KOPT-K1 (cell line): ENCODE data around the gene STX1A.
"Not testable (repeated sequence)": the region's sequence is repeated elsewhere in the genome, so short reads cannot be mapped to it uniquely, and the experiment has no call there.

Experiments
- H3K27ac ChIP-seq: fragments of 200-600 bp; sonication (generic); 2 replicates; pipeline ENCODE4 v1.5.1; 2016; ENCODE audit warnings: antibody characterized with exemption, mild to moderate bottlenecking, low read depth, low read length; ENCODE audit not compliant: poor library complexity, severe bottlenecking
- H3K36me3 ChIP-seq: fragments of 200-600 bp; sonication (generic); 2 replicates; pipeline ENCODE4 v1.5.1; 2017; ENCODE audit warnings: antibody characterized with exemption, mild to moderate bottlenecking, low read length, moderate library complexity; ENCODE audit not compliant: insufficient read depth
- H3K9me3 ChIP-seq: fragments of 200-600 bp; sonication (generic); 2 replicates; pipeline ENCODE4 v1.5.1; 2017; ENCODE audit warnings: antibody characterized with exemption, low read length, mild to moderate bottlenecking; ENCODE audit not compliant: insufficient read depth, poor library complexity, severe bottlenecking

Gene STX1A

DNA sequence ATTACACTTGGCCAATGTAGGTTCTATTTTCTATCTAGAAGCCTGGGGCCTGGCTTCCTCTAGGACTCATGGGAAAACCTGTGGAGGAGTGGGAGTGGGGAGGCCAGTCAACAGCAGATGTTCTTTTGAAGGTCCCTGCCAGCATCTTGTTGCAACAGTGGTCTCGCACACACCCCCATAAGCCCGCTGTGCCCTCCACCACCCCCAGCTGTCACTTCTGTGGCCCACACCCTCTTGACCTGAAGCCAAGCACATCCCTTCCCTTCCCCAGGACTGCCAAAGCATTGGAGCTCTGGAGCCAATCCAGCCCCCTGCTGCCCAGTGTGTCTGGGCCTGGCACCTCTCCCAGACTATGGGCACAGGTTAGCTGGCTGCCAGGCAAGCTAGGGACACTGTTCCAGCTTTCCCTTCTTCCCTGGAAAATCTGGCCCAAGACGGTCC is 1.9 kb upstream of the STX1A start:
- Histone ChIP-seq H3K9me3 (no peaks in the 10 kb centered on the region), H3K36me3 (no peaks in the 10 kb centered on the region), H3K27ac (no peak overlapping the region)

DNA sequence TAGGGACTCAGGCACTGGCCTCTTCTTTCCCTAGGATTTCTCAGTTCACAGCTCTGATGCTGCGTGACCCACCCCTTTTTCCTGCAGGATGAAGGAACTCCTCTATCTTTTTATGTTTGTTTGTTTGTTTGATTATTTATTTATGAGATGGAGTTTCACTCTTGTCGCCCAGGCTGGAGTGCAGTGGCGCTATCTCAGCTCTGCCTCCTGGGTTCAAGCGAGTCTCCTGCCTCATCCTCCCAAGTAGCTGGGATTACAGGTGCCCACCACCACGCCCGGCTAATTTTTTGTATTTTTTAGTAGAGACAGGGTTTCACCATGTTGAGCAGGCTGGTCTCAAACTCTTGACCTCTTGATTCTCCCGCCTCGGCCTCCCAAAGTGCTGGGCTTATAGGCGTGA is 974 bp upstream of the STX1A start:
- not testable (repeated sequence) for H3K36me3 ChIP-seq, H3K27ac ChIP-seq, H3K9me3 ChIP-seq

DNA sequence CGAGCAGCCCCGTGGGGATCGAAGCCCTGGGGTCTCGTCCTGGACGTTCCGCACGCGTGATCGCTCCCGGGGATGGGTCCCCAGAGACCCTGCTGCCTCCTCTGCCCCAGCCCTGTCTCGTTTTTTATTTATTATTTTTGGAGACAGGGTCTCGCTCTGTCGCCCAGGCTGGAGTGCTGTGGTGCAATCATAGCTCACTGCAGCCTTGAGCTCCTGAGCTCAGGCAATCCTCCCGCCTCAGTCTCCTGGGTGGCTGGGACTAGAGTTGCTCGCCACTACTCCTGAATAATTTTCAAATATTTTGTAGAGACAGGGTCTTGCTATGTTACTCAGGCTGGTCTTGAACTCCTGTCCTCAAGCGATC is 319 bp upstream of the STX1A start:
- Histone ChIP-seq H3K27ac (no peak overlapping the region), H3K36me3 (no peaks in the 10 kb centered on the region), H3K9me3 (no peaks in the 10 kb centered on the region)

DNA sequence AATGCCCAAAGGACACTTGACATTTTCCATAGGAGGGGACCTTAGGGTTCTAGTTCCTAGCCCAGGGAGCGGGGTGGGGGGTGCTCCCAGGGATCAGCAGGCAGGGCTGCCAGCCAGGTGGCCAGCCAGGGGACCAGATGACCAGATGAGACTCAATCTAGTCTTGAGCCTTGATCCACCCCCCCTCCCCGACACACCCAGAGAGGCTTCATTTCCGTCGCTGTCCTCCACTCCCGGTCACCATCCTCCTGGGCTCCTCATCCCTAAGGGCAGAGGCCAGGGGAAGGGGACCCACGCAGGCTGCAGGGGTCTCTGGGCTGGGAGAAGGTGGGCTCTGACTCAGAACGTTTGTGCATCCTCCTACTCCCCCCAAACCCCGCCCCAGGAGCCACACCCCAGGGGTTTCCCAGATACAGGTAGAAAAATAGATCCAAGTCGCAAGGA is 1.0 kb downstream of the STX1A start:
- no peak overlapping the region for H3K27ac ChIP-seq
- no peaks in the 10 kb centered on the region for H3K36me3 ChIP-seq
- H3K9me3 ChIP-seq = no peaks in the 10 kb centered on the region

DNA sequence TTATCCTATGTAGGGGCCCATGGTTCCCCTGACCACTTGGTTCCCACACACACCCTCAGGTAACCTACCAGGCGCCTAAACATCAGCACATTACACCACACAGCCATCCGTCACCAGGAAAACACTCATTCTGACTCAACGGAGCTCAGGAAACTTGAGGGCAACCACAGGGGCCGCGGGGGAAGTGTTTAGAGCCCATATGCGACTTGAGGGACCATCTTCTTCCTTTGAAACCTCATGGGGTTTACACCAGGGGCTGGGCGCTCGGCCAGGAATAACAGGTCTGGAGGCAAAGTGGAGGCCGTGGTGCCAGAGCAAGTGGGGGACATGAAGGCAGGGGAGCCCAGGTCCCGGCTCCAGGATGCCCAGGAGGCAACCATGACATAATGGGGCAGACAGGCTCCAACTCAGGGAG is 1.5 kb downstream of the STX1A start:
- no peaks in the 10 kb centered on the region for H3K9me3 ChIP-seq
- H3K27ac ChIP-seq = no peak overlapping the region
- no peaks in the 10 kb centered on the region for H3K36me3 ChIP-seq

DNA sequence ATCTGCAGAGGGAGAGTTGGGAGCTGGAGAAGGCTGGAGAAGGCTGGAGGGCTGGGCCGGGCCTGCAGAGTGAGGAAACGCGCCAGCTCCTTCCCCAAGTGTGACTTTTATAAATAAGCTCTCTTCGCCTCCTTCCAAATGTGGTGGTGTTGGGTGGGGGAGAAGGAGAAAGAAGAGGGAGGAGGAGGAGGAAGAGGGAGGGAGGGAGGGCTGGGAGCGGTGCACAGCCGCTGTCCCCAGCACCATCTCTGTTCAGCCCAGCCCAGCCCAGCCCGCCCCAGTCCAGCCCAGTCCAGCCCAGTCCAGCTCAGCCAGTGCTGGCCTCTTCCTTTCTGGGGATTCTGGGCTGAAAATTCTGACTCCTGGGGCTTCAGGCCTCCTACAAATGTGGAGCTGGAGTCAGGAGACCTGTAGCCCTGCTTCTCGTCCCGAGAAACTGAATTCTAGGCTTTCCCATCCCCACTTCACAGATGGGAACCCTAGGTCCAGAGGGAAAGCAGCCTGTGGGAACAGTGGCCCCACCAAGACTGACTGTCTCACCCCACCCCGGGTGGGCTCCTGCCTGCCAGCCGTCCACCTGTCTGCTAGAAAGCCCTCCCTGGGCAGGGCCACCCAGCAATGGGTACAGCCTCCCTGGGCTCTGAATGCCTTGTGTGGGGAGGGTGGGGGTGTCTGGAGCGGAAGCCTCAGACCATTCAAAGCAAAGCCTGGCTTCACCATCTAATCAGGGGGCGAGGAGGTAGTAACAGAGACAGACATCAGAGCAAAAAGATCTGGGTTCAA is 2.3 kb downstream of the STX1A start:
- no peaks in the 10 kb centered on the region for H3K36me3 ChIP-seq
- no peak overlapping the region for H3K27ac ChIP-seq
- H3K9me3 ChIP-seq = no peaks in the 10 kb centered on the region

DNA sequence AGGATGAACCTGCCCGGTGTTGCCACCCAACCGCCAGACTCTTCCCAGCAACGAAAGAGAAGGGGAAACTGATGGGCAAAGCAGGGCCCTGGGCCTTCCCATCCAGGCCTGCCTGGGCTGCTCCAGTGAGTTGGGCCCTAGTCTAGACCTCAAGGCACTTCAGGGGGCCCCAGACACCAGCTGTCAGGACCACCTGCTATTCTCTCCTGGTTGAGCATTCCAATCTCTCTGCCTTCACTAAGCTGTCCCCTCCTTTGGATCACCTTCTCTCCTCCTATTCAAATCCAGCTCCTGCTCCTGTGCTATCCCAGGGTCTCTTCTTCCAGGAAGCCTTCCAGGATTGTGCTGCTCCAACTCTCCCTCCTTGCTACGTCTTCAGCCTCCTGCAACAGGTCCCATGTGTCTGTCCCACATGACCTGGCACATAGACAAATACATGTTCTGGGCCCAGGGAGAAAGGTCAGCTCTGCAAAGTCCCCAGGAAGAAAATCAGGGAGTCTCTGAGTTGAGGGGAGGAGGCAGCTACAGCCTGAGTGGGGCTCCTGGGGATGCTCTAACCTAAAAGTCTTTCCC is 3.1 kb downstream of the STX1A start:
- no peak overlapping the region for H3K27ac ChIP-seq
- H3K9me3 ChIP-seq = no peaks in the 10 kb centered on the region
- no peaks in the 10 kb centered on the region for H3K36me3 ChIP-seq

DNA sequence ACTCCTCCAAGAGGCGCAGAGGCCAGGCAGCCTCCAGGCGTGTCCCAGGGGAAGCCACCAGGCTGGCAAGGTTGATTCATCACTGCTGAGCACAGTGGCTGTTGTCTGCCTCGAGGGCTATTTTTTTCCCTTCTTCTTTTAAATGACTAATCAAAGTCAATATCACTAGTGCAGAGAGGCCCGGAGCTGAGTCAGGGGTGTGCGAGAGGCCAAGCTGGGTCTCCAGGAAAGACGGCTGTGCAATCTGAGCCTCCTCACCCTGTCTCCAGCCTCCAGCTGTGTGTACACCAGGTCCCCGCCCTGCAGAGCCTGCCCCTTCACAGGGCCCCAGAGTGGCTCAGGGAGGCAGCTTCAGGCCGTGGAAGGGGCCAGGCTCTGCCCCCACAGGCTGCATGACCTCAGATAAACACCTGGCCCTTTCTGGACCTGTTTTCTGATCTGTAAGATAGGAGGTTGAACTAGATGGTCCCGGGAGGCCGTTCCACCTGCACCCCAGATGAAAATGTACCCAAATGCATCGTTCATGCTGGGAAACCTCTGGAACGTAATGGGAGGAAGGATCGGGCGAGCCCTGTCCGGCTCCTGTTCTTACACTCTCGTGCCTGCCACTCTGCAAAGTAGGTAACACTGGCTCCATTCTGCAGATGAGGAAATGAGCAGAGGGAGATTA is 3.7 kb downstream of the STX1A start:
- Histone ChIP-seq H3K9me3 (no peaks in the 10 kb centered on the region), H3K36me3 (no peaks in the 10 kb centered on the region), H3K27ac (no peak overlapping the region)

DNA sequence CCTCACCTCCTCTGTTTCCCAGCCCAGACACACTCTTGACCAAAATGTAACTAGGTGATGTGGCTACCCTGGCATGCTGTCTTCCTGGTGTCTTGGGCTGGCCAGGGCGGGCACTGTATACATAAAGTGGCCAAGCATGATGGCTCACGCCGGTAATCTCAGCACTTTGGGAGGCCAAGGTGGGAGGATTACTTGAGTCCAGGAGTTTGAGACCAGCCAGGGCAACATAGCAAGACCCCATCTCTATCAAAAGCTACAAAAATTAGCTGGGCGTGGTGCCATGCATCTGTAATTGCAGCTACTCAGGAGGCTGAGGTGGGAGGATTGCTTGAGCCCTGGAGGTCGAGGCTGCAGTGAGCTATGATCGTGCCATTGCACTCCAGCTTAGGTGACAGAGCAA is 6.2 kb downstream of the STX1A start:
- H3K36me3 ChIP-seq, H3K27ac ChIP-seq, H3K9me3 ChIP-seq: not testable (repeated sequence)

DNA sequence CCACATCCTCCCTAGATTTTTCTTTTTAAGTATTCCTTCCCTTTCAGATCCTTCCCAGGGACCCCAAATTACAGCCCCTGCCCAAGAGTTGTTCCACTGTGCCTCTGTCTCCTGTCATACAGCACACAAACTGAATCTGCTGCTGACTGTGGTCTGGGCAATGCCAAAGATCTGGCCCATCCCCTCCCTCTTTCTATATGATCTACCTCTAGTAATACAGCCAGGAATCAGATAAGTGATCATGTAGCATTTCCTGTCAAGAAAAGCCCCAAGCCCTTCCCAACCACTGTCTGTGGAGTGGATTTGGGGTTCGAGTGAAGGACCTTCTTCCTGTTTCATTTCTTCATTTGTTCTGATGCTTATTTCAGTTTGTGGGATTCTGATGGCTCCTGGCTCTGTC is 6.7 kb downstream of the STX1A start:
- Histone ChIP-seq H3K36me3 (no peaks in the 10 kb centered on the region), H3K27ac (no peak overlapping the region), H3K9me3 (no peaks in the 10 kb centered on the region)

DNA sequence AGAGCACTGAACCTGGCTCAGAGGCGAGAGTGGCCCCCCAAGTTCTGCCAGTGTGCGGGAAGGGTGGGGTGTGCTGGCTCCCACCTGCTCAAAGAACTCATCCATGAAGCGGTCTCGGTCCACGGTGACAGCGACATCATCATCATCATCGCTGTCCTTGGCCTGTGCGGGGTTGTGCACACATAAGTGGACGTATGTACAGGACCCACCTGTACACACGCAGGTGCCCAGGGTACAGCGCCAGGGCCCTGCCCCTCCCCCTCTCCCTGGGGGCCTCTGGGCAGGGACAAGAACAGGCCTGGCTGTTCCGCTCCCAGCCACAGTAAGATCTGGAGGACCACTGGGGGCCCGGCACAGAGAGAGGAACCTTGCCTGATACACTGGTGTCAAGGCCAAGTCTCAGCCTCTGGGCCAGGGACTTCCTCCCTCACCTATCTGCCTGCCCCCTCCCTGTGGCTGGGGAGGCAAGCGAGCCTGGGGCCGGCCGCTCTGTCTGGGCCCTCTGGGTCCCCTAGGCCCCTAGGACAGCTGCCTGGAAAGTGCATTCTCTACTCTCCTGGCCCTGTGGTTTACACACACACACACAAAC is 10.4 kb downstream of the STX1A start:
- no peak overlapping the region for H3K27ac ChIP-seq
- no peaks in the 10 kb centered on the region for H3K36me3 ChIP-seq
- no peaks in the 10 kb centered on the region for H3K9me3 ChIP-seq

DNA sequence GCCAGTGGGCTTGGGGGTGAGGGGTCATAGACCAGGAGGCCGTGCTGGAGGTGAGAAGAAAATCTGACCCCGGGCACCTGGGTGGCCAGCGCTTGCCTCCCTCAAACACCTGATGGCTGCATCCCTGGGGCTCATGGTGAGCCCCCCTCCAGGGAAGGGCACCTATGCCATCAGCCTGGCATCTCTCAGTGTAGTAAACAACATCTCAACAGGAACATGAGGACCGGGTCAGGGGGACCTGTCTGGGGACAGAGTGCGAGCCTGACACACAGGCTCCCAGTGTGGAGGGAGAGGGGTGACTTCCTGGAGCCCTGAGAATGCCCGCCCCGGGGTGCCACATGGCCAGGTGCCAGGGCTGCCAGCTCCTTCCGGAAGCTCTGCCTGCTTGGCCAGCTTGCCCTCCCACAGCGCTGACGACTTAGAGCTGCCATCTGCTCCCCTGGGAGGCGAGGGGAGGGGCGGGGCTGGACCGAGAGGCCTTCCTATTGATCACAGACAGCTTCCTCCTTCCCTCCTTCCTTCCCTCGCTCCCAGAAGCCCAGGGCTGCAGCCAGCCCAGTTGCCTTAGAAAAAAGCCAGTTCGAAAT is 12.3 kb downstream of the STX1A start:
- Histone ChIP-seq H3K9me3 (no peaks in the 10 kb centered on the region), H3K36me3 (no peaks in the 10 kb centered on the region), H3K27ac (no peak overlapping the region)

DNA sequence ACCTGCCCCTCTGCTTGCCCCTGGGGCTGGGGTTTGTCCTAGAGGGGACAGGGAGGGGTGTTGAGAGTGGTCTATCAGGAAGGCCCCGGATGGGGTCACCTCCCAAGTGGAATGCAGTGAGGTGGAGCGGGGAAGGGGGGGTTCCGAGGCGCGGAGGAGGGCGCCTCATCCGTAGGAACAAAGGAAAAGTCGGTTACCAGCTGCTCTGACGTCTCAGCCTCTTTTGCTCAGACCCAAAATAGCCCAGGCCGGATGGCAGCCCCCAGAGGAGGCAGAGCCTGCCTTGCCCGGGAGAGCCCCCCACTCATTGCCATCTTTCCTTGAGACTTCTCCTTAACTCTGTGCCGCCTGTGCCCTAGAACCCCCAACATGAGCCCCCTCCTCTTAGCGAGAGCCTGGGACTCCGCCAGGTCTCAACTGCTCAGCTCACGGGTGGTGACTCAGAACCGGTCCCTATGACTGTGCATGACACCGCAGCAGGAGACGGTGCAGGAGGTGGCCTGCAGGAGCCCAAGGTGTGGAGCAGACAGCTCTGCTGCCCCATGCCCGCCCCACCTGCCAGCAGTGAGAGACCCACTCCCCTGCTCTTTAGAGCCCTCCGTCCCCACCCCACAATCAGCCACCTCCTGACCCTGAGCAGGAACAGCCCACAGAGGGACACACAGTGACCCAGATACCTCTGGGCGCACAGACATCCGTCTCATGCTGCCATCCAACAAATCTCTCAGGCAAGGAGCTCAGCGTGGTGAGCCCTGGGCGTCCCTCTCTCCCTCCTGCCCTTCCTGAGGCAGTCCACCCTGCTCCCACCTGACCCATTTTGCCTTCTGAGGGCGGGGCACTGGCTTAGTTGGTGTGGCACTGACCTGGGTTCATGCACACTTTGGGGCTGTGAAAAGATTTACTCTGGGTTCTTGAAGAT is 13.1 kb downstream of the STX1A start:
- H3K9me3 ChIP-seq = no peaks in the 10 kb centered on the region
- no peaks in the 10 kb centered on the region for H3K36me3 ChIP-seq
- H3K27ac ChIP-seq = no peak overlapping the region

DNA sequence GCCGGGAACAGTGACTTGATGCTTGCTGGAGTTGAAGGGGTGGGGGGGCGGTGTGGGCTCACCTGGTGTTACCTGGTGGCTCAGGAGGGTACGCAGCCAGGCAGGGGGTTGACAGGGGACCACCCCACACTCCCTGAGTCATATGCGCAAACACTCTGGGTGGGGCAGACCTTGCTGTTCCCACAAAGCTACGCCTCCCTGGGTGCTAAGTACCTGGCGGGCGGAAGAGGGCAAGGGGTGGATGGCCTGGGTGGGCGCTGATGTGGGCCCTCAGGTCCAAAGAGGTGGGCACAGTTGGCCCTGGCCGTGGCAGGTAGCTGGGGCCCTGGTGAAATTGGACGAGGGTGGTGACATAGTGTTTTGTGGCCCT is 13.9 kb downstream of the STX1A start:
- Histone ChIP-seq H3K27ac (no peak overlapping the region), H3K9me3 (no peaks in the 10 kb centered on the region), H3K36me3 (no peaks in the 10 kb centered on the region)
